ENCODE data around the gene DAPK1. TPM values are rescaled to one million over a fixed set of nuclear protein-coding genes. Genes with fewer than 3 reads are reported as not detected.

DAPK1 gene
- total and polyA plus RNA-seq, 2 donors (not counting 3 experiments of a cell fraction or from before 2014, with no cell fraction given) = 58.9 to 119 TPM

- DNase-seq (ENCODE audit: low read depth, low spot score) (no peak), FAIRE-seq (no peak)
- Histone ChIP-seq H3K9me1 (replicated peaks; ENCODE audit: control insufficient read depth, extremely low read depth, insufficient read depth, low read length) (no peaks in the 10 kb centered on the region), H3K4me2 (ENCODE audit: insufficient read depth, low read length) (no peak overlapping the region), H4K20me1 (replicated peaks; ENCODE audit: control insufficient read depth, extremely low read depth, insufficient read depth, low read length) (no peaks in the 10 kb centered on the region), H3K79me2 (ENCODE audit: control insufficient read depth, insufficient read depth, low read length) (peaks cover 4% of the 10 kb centered on the region), H3K4me1 (ENCODE audit: control insufficient read depth, extremely low read depth, insufficient read depth, low read length) (peaks cover 15% of the 10 kb centered on the region), H3K36me3 (ENCODE audit: control insufficient read depth in 2 of 2, extremely low read depth in 1 of 2, insufficient read depth in 2 of 2, low read length in 2 of 2) (no peaks in the 10 kb centered on the region), H3K27me3 (ENCODE audit: control insufficient read depth in 2 of 2, insufficient read depth in 2 of 2, low read length in 2 of 2) (no peaks in the 10 kb centered on the region), H3K27ac (ENCODE audit: insufficient read depth, low read depth, low read length) (no peak overlapping the region), H3K9me3 (replicated peaks; ENCODE audit: control insufficient read depth, insufficient read depth, low read length) (no peaks in the 10 kb centered on the region), H3K4me3 (replicated peaks in 1 of 3; ENCODE audit: insufficient read depth in 1 of 3, low read depth in 1 of 3, low read length in 3 of 3) (no peak overlapping the region), H3K9ac (replicated peaks; ENCODE audit: extremely low read depth, insufficient read depth, low read length) (no peak overlapping the region), H2AFZ (ENCODE audit: low read depth, low read length) (no peak overlapping the region)
- CTCF ChIA-PET = no interaction called here
- TF ChIP-seq POLR2AphosphoS5 (IDR thresholded peaks at IDR 0.05; ENCODE audit: insufficient read depth, low read depth, low read length) (no peak), MYC (IDR thresholded peaks at IDR 0.05; ENCODE audit: low read depth, low read length) (no peak), EZH2 (IDR thresholded peaks at IDR 0.05; ENCODE audit: borderline replicate concordance, low read depth, low read length, severe bottlenecking) (no peak), JUN (IDR thresholded peaks at IDR 0.05; ENCODE audit: borderline replicate concordance, insufficient read depth, insufficient read length, low read depth) (no peak), POLR2A (IDR thresholded peaks at IDR 0.05; ENCODE audit: low read depth, low read length) (no peak), MAX (IDR thresholded peaks at IDR 0.05; ENCODE audit: insufficient read depth, insufficient read length) (no peak)
- no TSS peak for BruUV-seq (replicated peaks)
- intact Hi-C loops (cut with micrococcal nuclease) (loop anchor here (5.0 kb wide), 1 partner anchor 47 kb away; no protein-coding TSS in a partner anchor), dilution Hi-C loops (cut with MboI; ENCODE audit: extremely low pct_ligation_motif_present, low sequenced_read_pairs) (no loop called here)
- POLR2A ChIA-PET = no interaction called here
These were observed 52.1 kb downstream of the DAPK1 start for GRCh38 chr9:87549791-87550190.

- FAIRE-seq (no peak), DNase-seq (ENCODE audit: low read depth, low spot score) (no peak)
- Histone ChIP-seq H3K4me1 (ENCODE audit: control insufficient read depth, extremely low read depth, insufficient read depth, low read length) (peaks cover 15% of the 10 kb centered on the region), H4K20me1 (replicated peaks; ENCODE audit: control insufficient read depth, extremely low read depth, insufficient read depth, low read length) (no peaks in the 10 kb centered on the region), H2AFZ (ENCODE audit: low read depth, low read length) (no peak overlapping the region), H3K27me3 (ENCODE audit: control insufficient read depth in 2 of 2, insufficient read depth in 2 of 2, low read length in 2 of 2) (no peaks in the 10 kb centered on the region), H3K9ac (replicated peaks; ENCODE audit: extremely low read depth, insufficient read depth, low read length) (no peak overlapping the region), H3K9me1 (replicated peaks; ENCODE audit: control insufficient read depth, extremely low read depth, insufficient read depth, low read length) (no peaks in the 10 kb centered on the region), H3K36me3 (ENCODE audit: control insufficient read depth in 2 of 2, extremely low read depth in 1 of 2, insufficient read depth in 2 of 2, low read length in 2 of 2) (no peaks in the 10 kb centered on the region), H3K9me3 (replicated peaks; ENCODE audit: control insufficient read depth, insufficient read depth, low read length) (no peaks in the 10 kb centered on the region), H3K4me3 (replicated peaks in 1 of 3; ENCODE audit: insufficient read depth in 1 of 3, low read depth in 1 of 3, low read length in 3 of 3) (no peak overlapping the region), H3K79me2 (ENCODE audit: control insufficient read depth, insufficient read depth, low read length) (peaks cover 4% of the 10 kb centered on the region), H3K4me2 (ENCODE audit: insufficient read depth, low read length) (no peak overlapping the region), H3K27ac (ENCODE audit: insufficient read depth, low read depth, low read length) (no peak overlapping the region)
- TF ChIP-seq JUN (IDR thresholded peaks at IDR 0.05; ENCODE audit: borderline replicate concordance, insufficient read depth, insufficient read length, low read depth) (no peak), POLR2AphosphoS5 (IDR thresholded peaks at IDR 0.05; ENCODE audit: insufficient read depth, low read depth, low read length) (no peak), CTCF (IDR thresholded peaks at IDR 0.05; ENCODE audit: extremely low read depth in 1 of 2, insufficient read depth in 1 of 2, low read depth in 1 of 2, low read length in 2 of 2) (no peak)
- no TSS peak for BruUV-seq (replicated peaks)
- POLR2A ChIA-PET = no interaction called here
- dilution Hi-C loops (cut with MboI; ENCODE audit: extremely low pct_ligation_motif_present, low sequenced_read_pairs) = no loop called here
- intact Hi-C loops (cut with micrococcal nuclease) = no loop called here
- CTCF ChIA-PET = no interaction called here
These were observed 52.7 kb downstream of the DAPK1 start for GRCh38 chr9:87550253-87550954.
